ENCODE data around the gene KCNJ10.

DNA sequence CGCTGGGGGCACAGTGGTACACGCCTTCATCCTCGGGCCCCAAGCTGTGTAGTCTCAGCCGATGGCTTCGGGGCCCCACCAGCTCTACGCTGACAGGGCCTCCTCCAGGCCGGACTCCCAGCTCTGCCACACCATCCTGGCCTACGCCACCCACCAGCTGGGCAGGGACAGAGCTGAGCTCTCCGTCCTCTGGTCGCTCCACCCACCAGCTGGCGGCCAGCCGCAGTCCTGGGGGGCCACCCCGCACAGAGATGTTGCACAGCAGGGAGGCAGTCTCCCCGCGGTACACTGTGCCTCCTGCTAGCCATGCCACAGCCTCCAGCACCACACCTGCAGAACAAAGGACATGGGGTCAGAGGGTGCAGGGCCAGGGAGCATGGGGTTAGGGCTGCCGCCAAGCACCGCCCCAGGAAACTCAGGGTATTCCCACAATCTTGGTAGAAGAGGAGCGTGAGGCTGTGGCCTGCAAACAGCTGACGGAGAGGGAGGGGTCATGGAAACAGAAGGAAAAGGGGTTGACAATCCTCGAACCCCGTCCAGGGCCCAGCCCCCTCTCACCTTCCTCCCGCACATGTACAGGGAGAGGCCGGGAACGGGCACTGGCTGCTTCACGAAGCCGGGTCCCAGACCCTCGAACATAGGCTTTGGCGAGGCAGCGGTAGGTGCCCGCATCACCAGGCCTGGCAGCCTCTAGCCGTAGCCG lies 22.6 kb upstream of the KCNJ10 start:
- TF ChIP-seq EZH2phosphoT487 (IDR thresholded peaks at IDR 0.05; ENCODE audit: low read length): no peak
- TF ChIP-seq, protein P1, sequence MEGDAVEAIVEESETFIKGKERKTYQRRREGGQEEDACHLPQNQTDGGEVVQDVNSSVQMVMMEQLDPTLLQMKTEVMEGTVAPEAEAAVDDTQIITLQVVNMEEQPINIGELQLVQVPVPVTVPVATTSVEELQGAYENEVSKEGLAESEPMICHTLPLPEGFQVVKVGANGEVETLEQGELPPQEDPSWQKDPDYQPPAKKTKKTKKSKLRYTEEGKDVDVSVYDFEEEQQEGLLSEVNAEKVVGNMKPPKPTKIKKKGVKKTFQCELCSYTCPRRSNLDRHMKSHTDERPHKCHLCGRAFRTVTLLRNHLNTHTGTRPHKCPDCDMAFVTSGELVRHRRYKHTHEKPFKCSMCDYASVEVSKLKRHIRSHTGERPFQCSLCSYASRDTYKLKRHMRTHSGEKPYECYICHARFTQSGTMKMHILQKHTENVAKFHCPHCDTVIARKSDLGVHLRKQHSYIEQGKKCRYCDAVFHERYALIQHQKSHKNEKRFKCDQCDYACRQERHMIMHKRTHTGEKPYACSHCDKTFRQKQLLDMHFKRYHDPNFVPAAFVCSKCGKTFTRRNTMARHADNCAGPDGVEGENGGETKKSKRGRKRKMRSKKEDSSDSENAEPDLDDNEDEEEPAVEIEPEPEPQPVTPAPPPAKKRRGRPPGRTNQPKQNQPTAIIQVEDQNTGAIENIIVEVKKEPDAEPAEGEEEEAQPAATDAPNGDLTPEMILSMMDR (IDR thresholded peaks at IDR 0.05; ENCODE audit: low read length): no peak

All from MM.1S (cell line).